IMR-90 (cell line): ENCODE data around the gene SSR3.

ENCODE experiments used
- CHD1 ChIP-seq: IDR thresholded peaks from 2 replicates; pipeline ENCODE4 v1.6.1; 2012; ENCODE audit warnings: low read depth, low read length, improper control_type of control experiment
- FOS ChIP-seq: fragments of 150-350 bp; IDR thresholded peaks from 2 replicates; pipeline ENCODE4 v1.6.1; 2016; ENCODE audit warnings: low read depth, low read length
- MAZ ChIP-seq: IDR thresholded peaks from 2 replicates; pipeline ENCODE4 v1.6.1; 2012; ENCODE audit warnings: low read depth, mild to moderate bottlenecking, low read length, improper control_type of control experiment, moderate library complexity, borderline replicate concordance
- MXI1 ChIP-seq: IDR thresholded peaks from 2 replicates; pipeline ENCODE4 v1.6.1; 2012; ENCODE audit warnings: low read depth, mild to moderate bottlenecking, low read length, moderate library complexity, borderline replicate concordance
- NFE2L2 ChIP-seq: fragments of 150-350 bp; IDR thresholded peaks from 2 replicates; pipeline ENCODE4 v1.6.1; 2016; ENCODE audit warnings: low read depth, mild to moderate bottlenecking, low read length
- POLR2A ChIP-seq: IDR thresholded peaks from 2 replicates; pipeline ENCODE4 v1.6.1; 2012; ENCODE audit warnings: mild to moderate bottlenecking, low read depth, low read length
- RAD21 ChIP-seq: IDR thresholded peaks from 2 replicates; pipeline ENCODE4 v1.6.1; 2012; ENCODE audit warnings: low read length, improper control_type of control experiment
- RFX5 ChIP-seq: IDR thresholded peaks from 2 replicates; pipeline ENCODE4 v1.8.0; 2012; ENCODE audit warnings: low read depth, mild to moderate bottlenecking, low read length, moderate library complexity
- TF ChIP-seq, protein P1 (sequence below): conservative IDR thresholded peaks from 2 replicates; pipeline ENCODE4 v1.5.1; 2012; ENCODE audit warnings: mild to moderate bottlenecking, low read depth, low read length, improper control_type of control experiment

DNA sequence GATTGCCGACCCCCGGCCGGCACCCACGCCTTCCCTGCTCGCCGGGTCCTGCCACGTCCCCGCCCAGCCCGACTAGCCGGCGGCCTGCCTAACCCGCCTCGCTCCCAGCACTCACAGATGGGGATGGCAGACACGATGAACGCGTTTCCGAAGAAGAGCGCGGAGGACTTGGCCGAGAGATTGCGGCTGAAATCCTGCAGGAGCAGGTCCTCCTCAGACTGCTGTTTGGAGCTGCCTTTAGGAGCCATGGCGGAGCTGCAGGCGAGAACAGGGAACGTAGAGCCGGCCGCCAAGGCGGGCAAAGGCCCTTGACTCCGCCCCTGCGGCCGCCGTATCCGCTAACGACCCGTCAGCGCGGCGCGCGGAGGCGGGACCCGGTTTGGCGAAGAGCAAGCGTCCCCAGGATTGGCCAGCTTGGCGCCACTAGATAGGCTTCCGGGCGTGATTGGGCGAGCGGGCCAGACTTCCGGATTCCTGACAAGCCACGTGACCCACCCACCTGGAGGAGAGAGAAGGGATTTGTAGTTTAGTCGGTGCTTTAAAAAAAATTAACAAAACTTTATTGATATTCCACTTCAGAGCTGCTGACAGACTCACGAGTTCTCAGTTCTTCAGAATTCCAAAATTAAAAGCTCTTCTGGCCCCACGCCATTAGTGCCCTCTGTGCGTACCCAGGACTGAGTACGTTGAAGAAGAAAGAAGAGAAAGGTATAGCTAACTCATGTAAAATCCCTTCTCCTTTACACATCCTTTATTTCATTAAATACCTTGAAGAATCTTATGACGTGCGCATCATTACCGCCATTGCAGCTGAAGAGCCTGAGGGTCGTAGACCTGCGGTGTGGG, at the start of gene SSR3:
- TF ChIP-seq, protein P1, sequence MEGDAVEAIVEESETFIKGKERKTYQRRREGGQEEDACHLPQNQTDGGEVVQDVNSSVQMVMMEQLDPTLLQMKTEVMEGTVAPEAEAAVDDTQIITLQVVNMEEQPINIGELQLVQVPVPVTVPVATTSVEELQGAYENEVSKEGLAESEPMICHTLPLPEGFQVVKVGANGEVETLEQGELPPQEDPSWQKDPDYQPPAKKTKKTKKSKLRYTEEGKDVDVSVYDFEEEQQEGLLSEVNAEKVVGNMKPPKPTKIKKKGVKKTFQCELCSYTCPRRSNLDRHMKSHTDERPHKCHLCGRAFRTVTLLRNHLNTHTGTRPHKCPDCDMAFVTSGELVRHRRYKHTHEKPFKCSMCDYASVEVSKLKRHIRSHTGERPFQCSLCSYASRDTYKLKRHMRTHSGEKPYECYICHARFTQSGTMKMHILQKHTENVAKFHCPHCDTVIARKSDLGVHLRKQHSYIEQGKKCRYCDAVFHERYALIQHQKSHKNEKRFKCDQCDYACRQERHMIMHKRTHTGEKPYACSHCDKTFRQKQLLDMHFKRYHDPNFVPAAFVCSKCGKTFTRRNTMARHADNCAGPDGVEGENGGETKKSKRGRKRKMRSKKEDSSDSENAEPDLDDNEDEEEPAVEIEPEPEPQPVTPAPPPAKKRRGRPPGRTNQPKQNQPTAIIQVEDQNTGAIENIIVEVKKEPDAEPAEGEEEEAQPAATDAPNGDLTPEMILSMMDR = no peak
- TF ChIP-seq POLR2A (peak; percentile 97), MAZ (no peak), RFX5 (no peak), MXI1 (0 out of 2 replicates have a peak, but pooled peaks have one; percentile 47), RAD21 (0 out of 2 replicates have a peak, but pooled peaks have one; percentile 5), FOS (peak; percentile 83), NFE2L2 (no peak), CHD1 (0 out of 2 replicates have a peak, but pooled peaks have one; percentile 47)
